Karpas-422 (cell line): ENCODE data around the gene ZC3H10. TPM values are rescaled to one million over a fixed set of nuclear protein-coding genes. Genes with fewer than 3 reads are reported as not detected.
A peak's percentile ranks its signal among the peaks of the same experiment; 100 is the strongest.

Source experiments
- DNase-seq: peaks from one replicate; pipeline ENCODE4 v3.0.0-alpha.2; 2015
- H2AFZ ChIP-seq: fragments of 200-600 bp; sonication (generic); 2 replicates; pipeline ENCODE4 v1.6.1; 2014; ENCODE audit warnings: antibody characterized with exemption, low read length, mixed read lengths
- H3K27ac ChIP-seq: fragments of 200-600 bp; sonication (generic); 2 replicates; pipeline ENCODE4 v1.5.1; 2014; ENCODE audit warnings: mild to moderate bottlenecking, low read length, moderate library complexity
- H3K27me3 ChIP-seq: fragments of 200-600 bp; sonication (generic); 2 replicates; pipeline ENCODE4 v1.6.1; 2014; ENCODE audit warnings: low read length, mixed read lengths
- H3K36me3 ChIP-seq: fragments of 200-600 bp; sonication (generic); 2 replicates; pipeline ENCODE4 v1.6.1; 2014; ENCODE audit warnings: low read length, mixed read lengths; ENCODE audit not compliant: insufficient read depth
- H3K4me1 ChIP-seq: fragments of 200-600 bp; sonication (generic); 2 replicates; pipeline ENCODE4 v1.6.1; 2014; ENCODE audit warnings: mild to moderate bottlenecking, low read length, mixed read lengths
- H3K4me2 ChIP-seq: fragments of 200-600 bp; sonication (generic); 2 replicates; pipeline ENCODE4 v1.6.1; 2014; ENCODE audit warnings: low read length, low read depth, mild to moderate bottlenecking; ENCODE audit not compliant: poor library complexity, severe bottlenecking
- H3K4me3 ChIP-seq: fragments of 200-600 bp; sonication (generic); 2 replicates; pipeline ENCODE4 v1.5.1; 2014; ENCODE audit warnings: mild to moderate bottlenecking, antibody characterized with exemption, low read length, mixed read lengths
- H3K79me2 ChIP-seq: fragments of 200-600 bp; sonication (generic); 2 replicates; pipeline ENCODE4 v1.6.1; 2014; ENCODE audit warnings: mild to moderate bottlenecking, low read length, mixed read lengths
- H3K9ac ChIP-seq: fragments of 200-600 bp; sonication (generic); 2 replicates; pipeline ENCODE4 v1.6.0; 2014; ENCODE audit warnings: low read length
- H3K9me2 ChIP-seq: fragments of 200-600 bp; sonication (generic), shearing (Covaris generic); replicated peaks from 2 replicates; pipeline ENCODE4 v1.6.0; 2014; ENCODE audit warnings: mild to moderate bottlenecking, low read length, moderate library complexity; ENCODE audit not compliant: insufficient read depth
- H3K9me3 ChIP-seq: fragments of 300-700, 200-600 bp; sonication (generic); 2 replicates; pipeline ENCODE4 v1.6.1; 2014; ENCODE audit warnings: low read length, mixed read lengths
- H4K20me1 ChIP-seq: fragments of 200-600 bp; sonication (generic); 2 replicates; pipeline ENCODE4 v1.6.1; 2014; ENCODE audit warnings: mild to moderate bottlenecking, antibody characterized with exemption, low read length, low read depth; ENCODE audit not compliant: insufficient read depth
- total RNA-seq: library from RNA; depleted of rRNA; stranded (reverse); fragments of >200 nt; shearing (Covaris generic); gene quantifications from 2 replicates; pipeline ENCODE4 v1.2.3, GENCODE V29; 2014; ENCODE audit warnings: low replicate concordance

Gene ZC3H10
- total RNA-seq, 1 experiment from 2014 or later: 13.4 TPM

DNA sequence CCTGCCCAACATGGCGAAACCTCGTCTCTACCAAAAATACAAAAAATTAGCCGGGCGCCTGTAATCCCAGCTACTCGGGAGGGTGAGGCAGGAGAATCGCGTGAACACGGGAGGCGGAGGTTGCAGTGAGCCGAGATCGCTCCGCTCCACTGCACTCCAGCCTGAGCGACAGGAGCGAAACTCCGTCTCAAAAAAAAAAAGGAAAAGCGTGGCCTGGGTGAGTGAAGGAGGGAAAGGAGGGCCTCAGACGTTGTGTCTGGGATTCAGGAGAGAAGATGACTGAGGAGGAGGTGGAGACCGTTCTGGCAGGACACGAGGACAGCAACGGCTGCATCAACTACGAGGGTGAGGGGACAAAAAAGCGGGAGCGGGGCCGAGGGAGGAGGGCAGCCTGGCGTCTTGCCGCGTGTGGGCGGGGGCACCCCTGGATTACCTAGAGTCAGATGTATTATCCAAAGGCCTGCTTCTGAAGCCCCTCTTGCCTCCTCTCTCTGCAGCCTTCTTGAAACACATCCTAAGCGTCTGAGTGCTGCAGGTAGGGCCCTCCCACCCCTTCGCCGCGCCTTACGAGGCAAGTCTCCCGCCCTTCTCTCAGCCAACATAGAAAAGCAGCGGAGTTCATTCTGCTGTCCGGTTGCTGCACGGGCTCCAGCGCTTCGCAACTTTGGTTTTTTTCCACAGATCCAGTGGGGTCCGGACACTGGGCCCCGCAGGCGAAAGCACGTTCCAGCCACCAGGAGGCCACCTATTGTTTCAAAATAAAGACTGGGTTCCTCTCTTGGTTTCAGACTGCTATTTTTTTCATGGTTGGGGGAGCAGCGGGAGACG, 39.3 kb downstream of the ZC3H10 start:
- Histone ChIP-seq H2AFZ (peak overlapping the region; percentile 55; the same call in 1 of the 2 replicates), H3K4me3 (peak overlapping the region; percentile 68)

DNA sequence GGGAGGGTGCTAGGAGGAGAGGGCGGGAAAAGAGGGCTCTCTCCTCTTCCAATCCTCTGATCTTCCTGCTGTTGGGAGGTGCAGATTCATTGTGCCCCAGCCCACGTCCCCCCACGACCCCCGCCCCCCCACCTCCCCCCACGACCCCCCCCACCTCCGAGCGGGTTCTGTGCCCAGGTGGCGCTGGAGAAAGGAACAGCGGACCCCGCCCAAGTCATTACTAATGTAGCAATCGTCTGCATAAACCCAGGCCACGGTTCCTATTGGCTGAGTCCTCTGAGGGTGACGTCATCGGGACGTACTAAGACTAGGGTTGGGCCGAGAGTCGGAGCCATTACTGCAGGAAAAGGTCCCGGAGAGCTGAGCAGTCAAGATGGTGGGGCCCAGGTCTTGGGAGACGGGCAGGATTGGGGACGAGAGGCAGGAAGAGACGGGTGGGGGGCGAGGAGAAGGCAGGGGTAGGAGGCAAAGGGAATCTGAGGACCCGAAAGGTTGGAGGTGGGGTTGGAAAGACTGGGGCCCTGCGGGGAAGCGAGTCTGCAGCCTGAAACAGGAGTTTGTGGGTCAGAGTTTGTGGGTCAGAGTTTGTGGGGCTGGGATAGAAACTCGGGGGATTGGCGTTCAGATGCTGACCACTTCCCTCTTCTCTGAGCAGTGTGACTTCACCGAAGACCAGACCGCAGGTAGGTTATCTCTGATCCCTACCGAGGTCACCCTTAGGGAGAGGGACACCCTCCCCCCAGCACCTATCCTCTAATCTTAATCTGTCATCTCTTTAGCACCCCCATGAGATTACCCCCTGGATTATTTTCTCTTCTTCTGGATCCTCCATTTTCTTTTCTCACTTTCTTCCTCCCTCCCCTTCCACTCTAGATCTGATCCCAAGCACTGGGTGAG, 40.2 kb downstream of the ZC3H10 start, which contains the start of gene MYL6:
TSS of gene MYL6 (plus strand) at position 331 of the 897 bp plus-strand sequence. CDS start at position 374, 43 bp downstream.
- H3K9ac ChIP-seq: peak within 1 kb of the TSS; percentile 93
- no peaks in the 10 kb centered on the region for H3K9me3 ChIP-seq
- H3K27me3 ChIP-seq: no peaks in the 10 kb centered on the region

More for the DNA sequence above, 39.3 kb downstream of the ZC3H10 start:
- peak overlapping the region; percentile 77 for H3K4me2 ChIP-seq
- peaks cover 37% of the 10 kb centered on the region for H3K79me2 ChIP-seq
- peak; percentile 90 for DNase-seq
- H3K4me1 ChIP-seq: peaks cover 58% of the 10 kb centered on the region
- H3K9me2 ChIP-seq: no peaks in the 10 kb centered on the region
- peaks cover 8% of the 10 kb centered on the region; the same call in 1 of the 2 replicates for H4K20me1 ChIP-seq
- peak overlapping the region; percentile 82 for H3K27ac ChIP-seq
- H3K27me3 ChIP-seq: no peaks in the 10 kb centered on the region
- H3K9ac ChIP-seq: peak overlapping the region; percentile 80
- H3K9me3 ChIP-seq: no peaks in the 10 kb centered on the region
- peaks cover 25% of the 10 kb centered on the region for H3K36me3 ChIP-seq

DNA sequence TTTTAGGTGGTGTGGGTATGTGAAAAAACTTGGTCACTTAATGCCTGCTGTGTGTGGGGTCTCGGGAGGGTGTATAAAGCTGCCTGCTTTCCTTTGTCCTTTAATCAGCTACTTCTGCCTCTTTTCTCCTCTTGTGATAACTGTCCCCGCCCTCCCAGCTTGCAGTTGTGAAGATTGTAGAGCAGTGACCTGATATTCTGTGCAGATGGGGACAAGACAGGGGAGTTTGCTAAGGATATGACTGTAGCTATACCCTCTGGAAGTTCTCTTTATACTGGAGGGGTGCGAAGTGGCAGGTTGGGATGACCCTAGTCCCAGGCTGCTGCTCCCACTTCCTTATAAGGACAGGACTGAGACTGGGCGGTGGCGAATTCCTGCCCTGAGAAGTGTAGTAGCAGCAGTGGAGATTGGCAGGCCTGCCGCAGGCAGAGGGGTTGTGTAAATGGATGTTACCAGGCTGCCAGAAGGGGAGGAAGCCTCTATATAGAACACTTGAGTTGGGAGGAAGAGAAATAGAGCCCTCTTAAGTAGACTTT, 40.9 kb downstream of the ZC3H10 start:
- Histone ChIP-seq H2AFZ (no peak overlapping the region), H3K79me2 (peaks cover 27% of the 10 kb centered on the region), H4K20me1 (peaks cover 8% of the 10 kb centered on the region; the same call in 1 of the 2 replicates), H3K9ac (peak overlapping the region; percentile 93), H3K9me2 (no peaks in the 10 kb centered on the region), H3K36me3 (peaks cover 38% of the 10 kb centered on the region), H3K27ac (peak overlapping the region; percentile 77), H3K4me1 (peaks cover 56% of the 10 kb centered on the region), H3K4me3 (peak overlapping the region; percentile 84), H3K27me3 (no peaks in the 10 kb centered on the region), H3K9me3 (no peaks in the 10 kb centered on the region), H3K4me2 (peak overlapping the region; percentile 80)
- peak; percentile 61 for DNase-seq

More for the DNA sequence above, 40.2 kb downstream of the ZC3H10 start, which contains the start of gene MYL6:
- H4K20me1 ChIP-seq: peaks cover 8% of the 10 kb centered on the region; the same call in 1 of the 2 replicates
- H3K9me2 ChIP-seq: no peaks in the 10 kb centered on the region
- H3K36me3 ChIP-seq: peaks cover 32% of the 10 kb centered on the region
- H2AFZ ChIP-seq: peak within 1 kb of the TSS; percentile 55; the same call in 1 of the 2 replicates
- H3K4me1 ChIP-seq: peaks cover 60% of the 10 kb centered on the region
- DNase-seq: peak; percentile 99
- H3K79me2 ChIP-seq: peaks cover 29% of the 10 kb centered on the region
- H3K4me2 ChIP-seq: peak within 1 kb of the TSS; percentile 80
- H3K27ac ChIP-seq: peak within 1 kb of the TSS; percentile 82
- peak within 1 kb of the TSS; percentile 84 for H3K4me3 ChIP-seq

DNA sequence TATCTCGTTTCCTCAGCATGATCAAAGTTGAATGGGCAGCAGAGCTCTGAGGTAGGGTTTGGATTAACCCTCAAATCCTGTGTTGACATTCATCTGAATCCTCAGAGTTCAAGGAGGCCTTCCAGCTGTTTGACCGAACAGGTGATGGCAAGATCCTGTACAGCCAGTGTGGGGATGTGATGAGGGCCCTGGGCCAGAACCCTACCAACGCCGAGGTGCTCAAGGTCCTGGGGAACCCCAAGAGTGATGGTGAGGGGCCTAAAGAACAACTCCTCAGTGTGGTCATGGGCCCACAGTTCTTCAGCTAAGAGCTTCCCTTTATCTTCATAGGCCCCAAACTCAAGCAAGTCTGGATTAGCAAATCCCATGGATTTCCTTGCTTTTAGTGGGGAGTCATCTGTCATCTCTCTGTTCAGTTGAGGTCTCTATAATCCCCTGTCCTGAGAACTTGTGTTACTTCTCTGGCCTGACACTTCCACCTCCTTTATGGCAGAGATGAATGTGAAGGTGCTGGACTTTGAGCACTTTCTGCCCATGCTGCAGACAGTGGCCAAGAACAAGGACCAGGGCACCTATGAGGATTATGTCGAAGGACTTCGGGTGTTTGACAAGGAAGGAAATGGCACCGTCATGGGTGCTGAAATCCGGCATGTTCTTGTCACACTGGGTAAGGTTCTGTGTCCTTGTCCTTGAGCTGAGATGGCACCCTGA, 41.6 kb downstream of the ZC3H10 start:
- H2AFZ ChIP-seq: no peak overlapping the region
- no peaks in the 10 kb centered on the region for H3K9me3 ChIP-seq
- H3K4me2 ChIP-seq: peak overlapping the region; percentile 80
- peaks cover 41% of the 10 kb centered on the region for H3K36me3 ChIP-seq
- H3K9me2 ChIP-seq: no peaks in the 10 kb centered on the region
- peaks cover 27% of the 10 kb centered on the region for H3K79me2 ChIP-seq
- H4K20me1 ChIP-seq: peaks cover 8% of the 10 kb centered on the region; the same call in 1 of the 2 replicates
- H3K4me1 ChIP-seq: peaks cover 49% of the 10 kb centered on the region
- H3K27ac ChIP-seq: peak overlapping the region; percentile 77
- H3K27me3 ChIP-seq: no peaks in the 10 kb centered on the region
- H3K9ac ChIP-seq: peak overlapping the region; percentile 93
- peak overlapping the region; percentile 84 for H3K4me3 ChIP-seq
- DNase-seq: no peak

DNA sequence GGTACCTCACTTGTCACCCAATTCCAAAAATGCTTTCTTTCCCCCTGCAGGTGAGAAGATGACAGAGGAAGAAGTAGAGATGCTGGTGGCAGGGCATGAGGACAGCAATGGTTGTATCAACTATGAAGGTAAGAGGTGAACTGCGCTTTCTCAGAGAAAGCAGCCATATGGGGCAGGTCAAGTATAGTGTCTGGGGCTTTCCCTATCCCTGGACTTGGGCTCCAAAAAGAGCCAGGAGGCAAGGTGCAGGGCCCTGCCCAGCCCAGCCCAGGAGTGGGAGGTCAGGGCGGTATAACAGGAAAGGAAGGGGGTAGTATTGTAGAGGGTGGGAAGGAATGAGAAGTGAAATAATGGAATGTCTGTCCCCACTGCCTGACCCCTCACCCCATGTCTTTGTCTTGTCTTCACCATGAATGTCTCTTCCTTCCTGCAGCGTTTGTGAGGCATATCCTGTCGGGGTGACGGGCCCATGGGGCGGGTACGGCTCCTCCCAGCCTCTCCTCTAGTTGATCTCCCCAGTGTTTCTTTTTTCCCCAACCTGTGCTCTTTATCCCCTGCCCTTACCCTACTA, 42.2 kb downstream of the ZC3H10 start:
- peaks cover 49% of the 10 kb centered on the region for H3K4me1 ChIP-seq
- peak overlapping the region; percentile 93 for H3K9ac ChIP-seq
- DNase-seq: no peak
- peaks cover 8% of the 10 kb centered on the region; the same call in 1 of the 2 replicates for H4K20me1 ChIP-seq
- peak overlapping the region; percentile 84 for H3K4me3 ChIP-seq
- H2AFZ ChIP-seq: no peak overlapping the region
- no peaks in the 10 kb centered on the region for H3K9me2 ChIP-seq
- peak overlapping the region; percentile 80 for H3K4me2 ChIP-seq
- H3K27ac ChIP-seq: peak overlapping the region; percentile 34; the same call in 1 of the 2 replicates
- H3K79me2 ChIP-seq: peaks cover 27% of the 10 kb centered on the region
- H3K36me3 ChIP-seq: peaks cover 45% of the 10 kb centered on the region
- no peaks in the 10 kb centered on the region for H3K9me3 ChIP-seq
- no peaks in the 10 kb centered on the region for H3K27me3 ChIP-seq

DNA sequence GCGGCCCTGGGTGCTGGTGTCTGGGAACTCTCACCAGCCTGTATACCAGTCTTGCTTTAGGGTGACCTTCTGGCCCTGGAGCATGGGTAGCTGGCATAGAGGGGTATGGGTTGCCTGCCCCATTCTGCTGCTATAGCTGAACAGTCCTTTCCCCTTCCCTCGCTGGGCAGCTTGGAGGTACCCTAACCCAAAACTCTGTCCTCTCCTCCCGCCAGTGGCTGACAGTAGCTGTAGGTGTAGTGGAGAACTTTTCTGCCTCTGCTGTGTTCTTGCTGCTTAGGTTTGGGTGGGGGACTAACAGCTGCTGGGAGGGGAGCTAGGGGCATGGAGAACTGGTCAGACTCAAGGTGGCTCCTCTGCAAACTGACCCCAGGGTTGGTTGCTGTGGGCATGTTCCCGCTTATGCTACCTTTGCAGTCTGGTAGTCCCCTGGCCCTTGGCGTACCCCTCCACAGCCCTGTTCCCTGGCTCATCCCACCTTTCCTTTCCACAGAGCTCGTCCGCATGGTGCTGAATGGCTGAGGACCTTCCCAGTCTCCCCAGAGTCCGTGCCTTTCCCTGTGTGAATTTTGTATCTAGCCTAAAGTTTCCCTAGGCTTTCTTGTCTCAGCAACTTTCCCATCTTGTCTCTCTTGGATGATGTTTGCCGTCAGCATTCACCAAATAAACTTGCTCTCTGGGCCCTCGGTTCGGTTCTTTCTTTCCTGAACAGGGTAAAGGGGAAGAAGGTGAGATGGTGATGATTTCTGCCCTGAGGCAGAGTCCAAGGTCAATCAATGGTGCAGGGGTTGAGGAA, 43.0 kb downstream of the ZC3H10 start:
- Histone ChIP-seq H3K4me3 (peak overlapping the region; percentile 84; the same call in 1 of the 2 replicates), H3K4me1 (peaks cover 49% of the 10 kb centered on the region), H3K36me3 (peaks cover 49% of the 10 kb centered on the region), H2AFZ (no peak overlapping the region), H3K4me2 (peak overlapping the region; percentile 80), H3K27ac (peak overlapping the region; percentile 34; the same call in 1 of the 2 replicates), H4K20me1 (peaks cover 8% of the 10 kb centered on the region; the same call in 1 of the 2 replicates), H3K79me2 (peaks cover 27% of the 10 kb centered on the region), H3K9ac (peak overlapping the region; percentile 93), H3K27me3 (no peaks in the 10 kb centered on the region), H3K9me2 (no peaks in the 10 kb centered on the region), H3K9me3 (no peaks in the 10 kb centered on the region)
- DNase-seq: no peak
